Stomach (tissue), 9 donors: ENCODE data around the gene SIGMAR1. TPM values are rescaled to one million over a fixed set of nuclear protein-coding genes. Genes with fewer than 3 reads are reported as not detected.

Experiments
- DNase-seq, 2 donors: peaks; one replicate each; pipeline versions ENCODE4 v3.0.0 to v3.0.0-alpha.2; 2013 to 2019
- H3K27ac ChIP-seq, 5 donors: fragments of 200-600 bp in 4 of 5; sonication (generic) in 4 of 5; one replicate each; pipeline ENCODE4 v1.5.1; 2013 to 2019; ENCODE audit warnings: mild to moderate bottlenecking in 1 of 5, moderate library complexity in 1 of 5
- H3K27me3 ChIP-seq, 3 donors: fragments of 200-600 bp; sonication (generic); one replicate each; pipeline ENCODE4 v1.5.1; 2017 to 2019; ENCODE audit warnings: mixed run types in 1 of 3
- H3K36me3 ChIP-seq, 4 donors: fragments of 200-600 bp; sonication (generic); 1 replicate in 3 of 4; 2 replicates in 1 of 4; pipeline ENCODE4 v1.5.1; 2016 to 2019
- H3K4me1 ChIP-seq, 4 donors: fragments of 200-600 bp; sonication (generic); one replicate each; pipeline ENCODE4 v1.5.1; 2016 to 2019
- H3K4me3 ChIP-seq, 4 donors: fragments of 200-600 bp; sonication (generic) in 3 of 4; one replicate each; pipeline ENCODE4 v1.5.1; 2016 to 2019; ENCODE audit warnings: mild to moderate bottlenecking in 1 of 4
- H3K9me3 ChIP-seq, 4 donors: fragments of 200-600 bp; sonication (generic); one replicate each; pipeline ENCODE4 v1.5.1; 2016 to 2019
- EP300 ChIP-seq: sonication (generic); formaldehyde crosslinking; IDR thresholded peaks from one replicate; pipeline ENCODE4 v1.6.1; 2017; ENCODE audit warnings: antibody characterized with exemption
- POLR2A ChIP-seq, 4 donors: fragments of 450-650 bp; IDR thresholded peaks; one replicate each; pipeline ENCODE4 v1.6.1; 2016; ENCODE audit warnings: antibody characterized with exemption in 4 of 4, control low read depth in 2 of 4, mild to moderate bottlenecking in 1 of 4, moderate library complexity in 1 of 4
- POLR2AphosphoS5 ChIP-seq, 3 donors: sonication (generic); formaldehyde crosslinking; IDR thresholded peaks; one replicate each; pipeline ENCODE4 v1.6.1; 2016; ENCODE audit warnings: antibody characterized with exemption in 3 of 3
- WGBS, 5 donors: extraction: QIAGEN DNeasy Blood & Tissue Kit in 3 of 5; methylation state at CpG; one replicate each; pipeline versions ENCODE4 v1.1.5 to v1.1.7; 2013 to 2018; 5-methylcytosine and 5-hydroxymethylcytosine counted together
- intact Hi-C: fragments of 100-400 bp; cut with DNase I; formaldehyde crosslinking; loops from one replicate; pipeline ENCODE4 v1.15.1; 2023; ENCODE audit warnings: low total_unique reads
- polyA plus RNA-seq, 3 donors: library from polyadenylated mRNA; stranded (reverse); fragments of 200-250 nt; gene quantifications; one replicate each; pipeline ENCODE4 v1.2.3, GENCODE V29; 2013
- total RNA-seq, 5 donors: library from RNA; depleted of rRNA; stranded (reverse); fragments of >200 nt; gene quantifications; one replicate each; pipeline versions ENCODE4 v1.1.0 to v1.2.3, GENCODE V29; 2014 to 2016
- TF ChIP-seq, protein P1 (sequence below), 7 experiments: fragments of 450-650 bp in 4 of 7; fragments of 200-600 bp in 3 of 7; sonication (generic) in 3 of 7; IDR thresholded peaks; one replicate each; pipeline ENCODE4 v1.5.1; 2016 to 2019; ENCODE audit warnings: antibody characterized with exemption in 7 of 7, control low read depth in 2 of 7, mild to moderate bottlenecking in 1 of 7
- donor health status: healthy with polysubstance abuse.
- donor health status: Bipolar disorder and iron deficiency.
- donor health status: healthy.

Gene SIGMAR1
- total and polyA plus RNA-seq, 8 donors, result 19.9 to 124 (median 44.2) TPM

DNA sequence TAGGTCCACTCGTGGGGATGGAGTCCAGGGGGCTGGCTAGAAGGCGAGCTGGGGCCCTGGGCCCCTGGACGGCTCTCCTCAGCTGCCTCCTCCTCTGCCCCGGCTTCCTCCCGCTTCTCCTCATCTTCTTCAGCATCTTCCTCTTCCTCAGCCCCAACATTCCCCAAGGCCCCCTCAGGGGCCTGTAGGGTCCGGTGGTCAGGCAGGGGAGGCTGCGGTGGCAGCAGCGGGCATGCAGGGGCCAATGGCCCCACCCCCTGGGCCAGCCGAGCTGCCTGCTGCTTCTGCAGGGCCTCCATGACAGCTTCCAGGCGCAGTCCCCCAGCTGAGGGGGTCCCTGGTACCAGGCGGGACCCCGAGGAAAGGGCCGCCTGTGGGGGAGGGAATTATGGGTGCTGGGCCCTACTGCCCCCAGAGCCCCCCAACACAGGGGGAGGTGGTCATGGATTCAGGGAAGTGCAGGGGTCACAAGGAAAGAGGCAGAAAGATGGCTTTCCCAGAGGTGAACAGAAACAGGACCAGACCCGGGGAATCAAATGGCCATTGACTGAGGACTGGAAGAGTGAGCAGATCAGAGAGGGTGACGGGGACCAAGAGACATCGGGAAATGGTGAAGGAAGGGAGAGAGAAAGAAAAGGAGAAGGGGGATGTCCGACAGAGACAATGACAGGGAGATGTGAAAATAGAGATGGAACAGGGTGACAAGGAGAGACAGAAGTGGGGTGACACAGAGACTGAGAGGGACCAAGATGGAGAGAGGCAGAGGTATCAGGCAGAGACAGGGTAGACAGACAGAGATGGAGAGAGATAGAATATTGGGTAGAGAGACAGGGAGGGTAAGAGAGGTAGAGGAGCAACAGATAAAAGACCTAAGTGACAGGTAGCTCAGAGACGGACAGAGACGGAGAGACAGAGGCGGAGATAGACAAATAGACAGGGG is 9.6 kb downstream of the SIGMAR1 start:
- H3K36me3 ChIP-seq, result no peaks in the 10 kb centered on the region
- H3K4me1 ChIP-seq, result peaks cover 21 to 31% (median 27%) of the 10 kb centered on the region in 4 donors
- intact Hi-C loops, result no loop called here
- 34 to 43% (median 36%) methylated on average over 19 to 20 of the region's 20 CpGs for WGBS, 5 donors
- DNase-seq, result no peak
- peak overlapping the region; percentile 46 to 57 (median 46) for H3K4me3 ChIP-seq
- no peak overlapping the region for H3K27ac ChIP-seq
- TF ChIP-seq EP300 (no peak), POLR2AphosphoS5 (IDR thresholded peaks at IDR 0.05) (no peak), POLR2A (IDR thresholded peaks at IDR 0.05) (no peak)
- TF ChIP-seq, protein P1, sequence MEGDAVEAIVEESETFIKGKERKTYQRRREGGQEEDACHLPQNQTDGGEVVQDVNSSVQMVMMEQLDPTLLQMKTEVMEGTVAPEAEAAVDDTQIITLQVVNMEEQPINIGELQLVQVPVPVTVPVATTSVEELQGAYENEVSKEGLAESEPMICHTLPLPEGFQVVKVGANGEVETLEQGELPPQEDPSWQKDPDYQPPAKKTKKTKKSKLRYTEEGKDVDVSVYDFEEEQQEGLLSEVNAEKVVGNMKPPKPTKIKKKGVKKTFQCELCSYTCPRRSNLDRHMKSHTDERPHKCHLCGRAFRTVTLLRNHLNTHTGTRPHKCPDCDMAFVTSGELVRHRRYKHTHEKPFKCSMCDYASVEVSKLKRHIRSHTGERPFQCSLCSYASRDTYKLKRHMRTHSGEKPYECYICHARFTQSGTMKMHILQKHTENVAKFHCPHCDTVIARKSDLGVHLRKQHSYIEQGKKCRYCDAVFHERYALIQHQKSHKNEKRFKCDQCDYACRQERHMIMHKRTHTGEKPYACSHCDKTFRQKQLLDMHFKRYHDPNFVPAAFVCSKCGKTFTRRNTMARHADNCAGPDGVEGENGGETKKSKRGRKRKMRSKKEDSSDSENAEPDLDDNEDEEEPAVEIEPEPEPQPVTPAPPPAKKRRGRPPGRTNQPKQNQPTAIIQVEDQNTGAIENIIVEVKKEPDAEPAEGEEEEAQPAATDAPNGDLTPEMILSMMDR (IDR thresholded peaks at IDR 0.05), result no peak
- no peaks in the 10 kb centered on the region for H3K9me3 ChIP-seq
- H3K27me3 ChIP-seq, result peaks cover 30 to 83% (median 79%) of the 10 kb centered on the region in 3 donors

DNA sequence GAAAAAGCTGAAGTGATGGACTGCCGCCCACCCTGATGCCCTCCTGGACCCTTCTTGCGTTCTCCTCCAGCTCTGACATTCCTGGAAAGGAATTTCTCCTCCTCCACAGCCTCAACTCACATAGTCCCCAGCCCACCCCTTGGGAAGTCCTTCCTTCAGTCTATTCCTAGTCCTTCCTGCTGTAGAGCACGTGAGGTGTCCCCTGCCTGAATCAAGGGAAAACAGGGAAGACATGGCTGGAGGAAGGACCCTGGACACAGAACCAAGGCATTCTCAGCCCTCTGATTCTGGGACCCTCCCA is 12.5 kb downstream of the SIGMAR1 start:
- H3K27ac ChIP-seq, result no peak overlapping the region
- WGBS, 5 donors, result 45 to 66% (median 59%) methylated on average over 3 of the region's 3 CpGs

DNA sequence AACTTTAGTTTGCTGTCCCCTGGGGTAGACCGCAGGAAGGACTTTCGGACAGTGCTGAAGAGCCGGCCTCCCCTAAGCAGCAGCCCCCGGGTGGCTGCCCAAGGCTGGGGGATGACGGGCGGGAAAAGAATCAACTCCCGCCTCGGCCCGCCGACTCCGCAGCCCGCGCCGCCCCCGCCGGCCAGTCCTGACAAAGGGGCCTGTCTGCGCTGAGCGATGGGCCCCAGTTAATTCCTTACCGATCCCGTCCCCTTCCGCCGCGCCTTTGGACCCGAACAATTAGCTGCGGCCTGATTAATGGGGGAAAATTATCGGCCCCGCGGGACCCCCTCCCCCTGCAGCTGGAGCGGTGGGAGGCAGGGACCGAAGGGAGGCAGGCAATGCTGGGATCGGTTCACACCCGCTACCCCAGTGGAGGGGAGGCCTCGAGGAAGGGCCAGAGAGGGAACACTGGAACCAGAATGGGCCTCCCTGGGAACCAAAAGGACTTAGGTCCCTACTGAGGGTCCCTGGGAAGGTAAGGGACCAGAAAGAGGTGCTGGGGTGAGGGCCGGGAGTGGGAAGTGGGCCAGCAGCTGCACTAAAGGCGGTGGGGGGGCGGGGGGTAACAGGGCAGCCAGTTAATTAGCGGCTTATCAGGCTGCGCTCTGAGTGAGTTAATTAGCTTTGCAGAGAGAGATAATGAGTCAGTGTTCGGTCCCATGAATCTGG is 13.0 kb downstream of the SIGMAR1 start:
- Histone ChIP-seq H3K4me3 (no peak overlapping the region), H3K9me3 (no peaks in the 10 kb centered on the region), H3K4me1 (peaks cover 23 to 43% (median 37%) of the 10 kb centered on the region in 4 donors), H3K36me3 (no peaks in the 10 kb centered on the region), H3K27me3 (peaks cover 30 to 86% (median 79%) of the 10 kb centered on the region in 3 donors), H3K27ac (no peak overlapping the region)
- TF ChIP-seq POLR2AphosphoS5 (IDR thresholded peaks at IDR 0.05), result no peak
- WGBS, 5 donors, result 12 to 25% (median 16%) methylated on average over 17 to 39 of the region's 39 CpGs
- intact Hi-C loops, result no loop called here
- no peak for DNase-seq

More for the DNA sequence above, 12.5 kb downstream of the SIGMAR1 start:
- Histone ChIP-seq H3K27me3 (peaks cover 30 to 91% (median 84%) of the 10 kb centered on the region in 3 donors), H3K36me3 (no peaks in the 10 kb centered on the region), H3K4me3 (no peak overlapping the region), H3K4me1 (peaks cover 21 to 38% (median 33%) of the 10 kb centered on the region in 4 donors), H3K9me3 (no peaks in the 10 kb centered on the region)
- intact Hi-C loops, result no loop called here
- DNase-seq, result no peak
- TF ChIP-seq POLR2A (IDR thresholded peaks at IDR 0.05), result no peak

DNA sequence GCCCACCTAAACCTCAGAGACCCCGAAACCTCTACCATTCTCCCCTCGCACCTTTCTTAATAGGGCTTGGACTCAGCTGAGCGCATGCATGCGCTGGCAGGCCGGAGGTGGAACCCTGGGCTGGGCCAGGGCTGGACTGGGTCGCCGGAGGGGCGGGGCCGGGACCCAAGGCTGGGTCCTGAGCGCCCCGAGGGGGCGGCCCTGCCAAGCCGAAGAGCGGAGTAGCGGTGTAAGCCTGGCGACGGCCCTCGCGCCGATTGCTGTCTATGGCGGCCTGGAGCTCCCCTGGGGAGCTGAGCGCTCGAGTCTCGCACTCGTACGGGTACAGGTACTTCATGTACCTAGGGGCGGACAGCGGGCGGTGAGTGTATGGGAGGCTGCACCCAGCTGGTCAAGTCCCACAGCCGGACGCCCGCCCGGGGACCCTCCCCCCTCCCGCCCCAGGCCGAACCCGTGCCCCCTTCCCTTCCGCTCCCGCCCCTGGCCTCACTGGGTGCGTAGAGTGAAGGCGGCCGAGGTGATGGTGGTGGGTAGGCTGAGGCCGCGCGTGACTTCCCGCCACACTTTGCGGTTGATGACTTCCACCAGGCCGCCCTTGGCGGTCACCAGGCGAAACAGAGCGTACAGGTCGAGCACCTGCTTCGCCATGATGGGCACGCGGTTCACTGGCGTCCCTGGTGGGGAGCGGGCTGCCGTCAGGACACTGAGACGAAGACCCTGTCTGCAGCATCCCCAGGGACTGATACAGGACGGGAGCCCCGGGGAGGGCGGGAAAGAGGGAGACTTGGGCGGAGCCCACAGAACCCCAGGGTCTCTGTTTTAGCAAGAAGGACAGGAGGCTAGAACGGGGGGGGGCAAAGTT is 14.0 kb downstream of the SIGMAR1 start:
- DNase-seq, result no peak
- peaks cover 19 to 42% (median 36%) of the 10 kb centered on the region in 4 donors for H3K4me1 ChIP-seq
- peaks cover 30 to 76% (median 69%) of the 10 kb centered on the region in 3 donors for H3K27me3 ChIP-seq
- intact Hi-C loops, result no loop called here
- peaks cover 0 to 3% (median under 1%) of the 10 kb centered on the region in 4 donors for H3K36me3 ChIP-seq
- H3K4me3 ChIP-seq, result peak overlapping the region in 2 of 4 donors; percentile 13 to 20
- H3K9me3 ChIP-seq, result no peaks in the 10 kb centered on the region
- WGBS, 5 donors, result 9 to 16% (median 11%) methylated on average over 20 to 63 of the region's 63 CpGs
- TF ChIP-seq, protein P1 (IDR thresholded peaks at IDR 0.05), result no peak
- TF ChIP-seq POLR2A (IDR thresholded peaks at IDR 0.05) (no peak), POLR2AphosphoS5 (IDR thresholded peaks at IDR 0.05) (no peak), EP300 (no peak)
- H3K27ac ChIP-seq, result no peak overlapping the region
